Body of pancreas (tissue), 4 donors: ENCODE data around the gene OLA1. TPM values are rescaled to one million over a fixed set of nuclear protein-coding genes. Genes with fewer than 3 reads are reported as not detected.

Experiments used
- ATAC-seq: fragments of 150-250 bp; one replicate; pipeline ENCODE4 v1.9.1; 2016
- DNase-seq, 4 donors: peaks; one replicate each; pipeline ENCODE4 v3.0.0-alpha.2; 2019
- H3K27ac ChIP-seq, 4 donors: fragments of 200-600 bp; sonication (generic); 1 replicate in 3 of 4; 2 replicates in 1 of 4; pipeline versions ENCODE4 v1.5.1 to v1.6.1; 2016 to 2019; ENCODE audit warnings: mild to moderate bottlenecking in 1 of 4, mixed read lengths in 1 of 4, moderate library complexity in 1 of 4
- H3K27me3 ChIP-seq, 2 donors: fragments of 200-600 bp; sonication (generic); one replicate each; pipeline ENCODE4 v1.6.0; 2016; ENCODE audit warnings: mild to moderate bottlenecking in 1 of 2
- H3K36me3 ChIP-seq, 2 donors: fragments of 200-600 bp; sonication (generic); replicated peaks in 1 of 2; 2 replicates each; pipeline ENCODE4 v1.5.1; 2016; ENCODE audit warnings: low read depth in 2 of 2; ENCODE audit not compliant: insufficient read depth in 1 of 2
- H3K4me1 ChIP-seq: fragments of 200-600 bp; sonication (generic); one replicate; pipeline ENCODE4 v1.6.0; 2016
- H3K4me3 ChIP-seq, 2 donors: fragments of 200-600 bp; sonication (generic); 1 replicate in 1 of 2; 2 replicates in 1 of 2; pipeline ENCODE4 v1.5.1; 2016 to 2019
- H3K9me3 ChIP-seq, 3 donors: fragments of 200-600 bp; sonication (generic); 1 replicate in 2 of 3; 2 replicates in 1 of 3; pipeline ENCODE4 v1.5.1; 2016
- CTCF ChIP-seq, 7 experiments: fragments of 450-650 bp in 4 of 7; fragments of 200-600 bp in 3 of 7; sonication (generic) in 3 of 7; IDR thresholded peaks; one replicate each; pipeline ENCODE4 v1.5.1; 2016 to 2019; ENCODE audit warnings: antibody characterized with exemption in 7 of 7
- POLR2A ChIP-seq, 3 donors: fragments of 450-650 bp; IDR thresholded peaks; one replicate each; pipeline ENCODE4 v1.6.1; 2016; ENCODE audit warnings: antibody characterized with exemption in 3 of 3, mild to moderate bottlenecking in 2 of 3
- WGBS, 2 donors: methylation state at CpG; one replicate each; pipeline ENCODE4 v1.1.5; 2017; 5-methylcytosine and 5-hydroxymethylcytosine counted together
- intact Hi-C: fragments of 100-400 bp; cut with DNase I; formaldehyde crosslinking; loops from one replicate; pipeline ENCODE4 v1.15.1; 2023
- total RNA-seq, 2 donors: library from RNA; depleted of rRNA; stranded (reverse); fragments of >200 nt; gene quantifications; one replicate each; pipeline ENCODE4 v1.1.0, GENCODE V29; 2016

Gene OLA1
- total RNA-seq, 2 donors from 2014 or later = 17.8 to 43.3 TPM

GRCh38 chr2:174135981-174136380, 112.4 kb downstream of the OLA1 start:
- H3K27me3 ChIP-seq = no peaks in the 10 kb centered on the region
- no peaks in the 10 kb centered on the region for H3K9me3 ChIP-seq
- no peak overlapping the region for H3K4me3 ChIP-seq
- no peaks in the 10 kb centered on the region for H3K36me3 ChIP-seq
- ATAC-seq (no peak), DNase-seq (no peak)
- H3K4me1 ChIP-seq = no peaks in the 10 kb centered on the region
- TF ChIP-seq POLR2A (IDR thresholded peaks at IDR 0.05) (no peak), CTCF (IDR thresholded peaks at IDR 0.05) (no peak)
- WGBS, 2 donors = 92 to 94% methylated on average over 3 of the region's 3 CpGs
- no peak overlapping the region for H3K27ac ChIP-seq
- intact Hi-C loops = no loop called here

- TF ChIP-seq POLR2A (IDR thresholded peaks at IDR 0.05) (no peak), CTCF (IDR thresholded peaks at IDR 0.05) (no peak)
- no peaks in the 10 kb centered on the region for H3K36me3 ChIP-seq
- WGBS, 2 donors = 96% methylated on average over 4 of the region's 4 CpGs
- ATAC-seq (no peak), DNase-seq (no peak)
- H3K27ac ChIP-seq = no peak overlapping the region
- intact Hi-C loops = no loop called here
- no peaks in the 10 kb centered on the region for H3K27me3 ChIP-seq
- H3K4me3 ChIP-seq = no peak overlapping the region
- H3K4me1 ChIP-seq = no peaks in the 10 kb centered on the region
- H3K9me3 ChIP-seq = no peaks in the 10 kb centered on the region
Measured at GRCh38 chr2:174125090-174125489, 123.2 kb downstream of the OLA1 start.

- H3K36me3 ChIP-seq = no peaks in the 10 kb centered on the region
Measured at GRCh38 chr2:174124181-174124580, 124.2 kb downstream of the OLA1 start.

GRCh38 chr2:174122185-174122584, 126.1 kb downstream of the OLA1 start:
- H3K27me3 ChIP-seq = no peaks in the 10 kb centered on the region
- intact Hi-C loops = no loop called here
- no peaks in the 10 kb centered on the region for H3K4me1 ChIP-seq
- no peak for TF ChIP-seq POLR2A (IDR thresholded peaks at IDR 0.05)
- TF ChIP-seq CTCF (IDR thresholded peaks at IDR 0.05) = no peak
- H3K36me3 ChIP-seq = no peaks in the 10 kb centered on the region
- H3K27ac ChIP-seq = no peak overlapping the region
- H3K4me3 ChIP-seq = no peak overlapping the region
- H3K9me3 ChIP-seq = no peaks in the 10 kb centered on the region
- DNase-seq (no peak), ATAC-seq (no peak)

More at GRCh38 chr2:174124181-174124580, 124.2 kb downstream of the OLA1 start:
- Histone ChIP-seq H3K27ac (no peak overlapping the region), H3K4me3 (no peak overlapping the region), H3K9me3 (no peaks in the 10 kb centered on the region), H3K4me1 (no peaks in the 10 kb centered on the region), H3K27me3 (no peaks in the 10 kb centered on the region)
- DNase-seq (no peak), ATAC-seq (no peak)
- TF ChIP-seq CTCF (IDR thresholded peaks at IDR 0.05) = no peak
- TF ChIP-seq POLR2A (IDR thresholded peaks at IDR 0.05) = no peak
- intact Hi-C loops = no loop called here
- 87 to 95% methylated on average over 5 of the region's 5 CpGs for WGBS, 2 donors

- TF ChIP-seq POLR2A (IDR thresholded peaks at IDR 0.05) (no peak), CTCF (IDR thresholded peaks at IDR 0.05) (no peak)
- Histone ChIP-seq H3K27me3 (no peaks in the 10 kb centered on the region), H3K4me3 (no peak overlapping the region), H3K4me1 (no peaks in the 10 kb centered on the region), H3K27ac (no peak overlapping the region), H3K9me3 (no peaks in the 10 kb centered on the region), H3K36me3 (no peaks in the 10 kb centered on the region)
- no peak for DNase-seq
- no peak for ATAC-seq
- intact Hi-C loops = no loop called here
- WGBS, 2 donors = 93 to 100% methylated on average over 2 of the region's 2 CpGs
Measured at GRCh38 chr2:174121612-174122011, 126.7 kb downstream of the OLA1 start.
